Parathyroid adenoma (tissue), 2 donors: ENCODE results near the gene BTD.

ENCODE experiments used
- H2AFZ ChIP-seq: fragments of 300-600 bp; sonication (generic); one replicate; pipeline ENCODE4 v1.7.0; 2017; ENCODE audit warnings: antibody characterized with exemption, mild to moderate bottlenecking
- H3K27ac ChIP-seq: fragments of 300-600 bp; sonication (generic); one replicate; pipeline ENCODE4 v1.7.0; 2017
- H3K27me3 ChIP-seq: fragments of 300-600 bp; sonication (generic); one replicate; pipeline ENCODE4 v1.7.0; 2017; ENCODE audit warnings: low read length; ENCODE audit not compliant: control insufficient read depth, insufficient read depth
- H3K36me3 ChIP-seq: fragments of 300-600 bp; sonication (generic); one replicate; pipeline ENCODE4 v1.7.0; 2017; ENCODE audit warnings: low read length; ENCODE audit not compliant: control insufficient read depth, insufficient read depth
- H3K4me1 ChIP-seq: fragments of 300-600 bp; sonication (generic); one replicate; pipeline ENCODE4 v1.7.0; 2017; ENCODE audit warnings: control low read depth
- H3K4me2 ChIP-seq: fragments of 300-600 bp; sonication (generic); one replicate; pipeline ENCODE4 v1.7.0; 2017; ENCODE audit warnings: low read length
- H3K4me3 ChIP-seq: fragments of 300-600 bp; sonication (generic); one replicate; pipeline ENCODE4 v1.7.0; 2017; ENCODE audit warnings: low read depth, low read length
- H3K79me2 ChIP-seq: fragments of 300-600 bp; sonication (generic); one replicate; pipeline ENCODE4 v1.7.0; 2017; ENCODE audit warnings: control low read depth
- H3K9ac ChIP-seq: fragments of 300-600 bp; sonication (generic); one replicate; pipeline ENCODE4 v1.7.0; 2017; ENCODE audit warnings: mild to moderate bottlenecking
- H3K9me3 ChIP-seq: fragments of 300-600 bp; sonication (generic); one replicate; pipeline ENCODE4 v1.7.0; 2017; ENCODE audit warnings: low read length; ENCODE audit not compliant: control insufficient read depth
- CTCF ChIP-seq: fragments of 300-600 bp; sonication (generic); IDR thresholded peaks from one replicate; pipeline ENCODE4 v1.7.0; 2017; ENCODE audit warnings: antibody characterized with exemption, mild to moderate bottlenecking
- donor health status: primary hyperparathyroidism.

The BTD gene

GRCh38 chr3:15633159-15633558 lies 31.6 kb downstream of the BTD start:
- Histone ChIP-seq H3K27me3 (no peaks in the 10 kb centered on the region), H2AFZ (peak overlapping the region; percentile 47), H3K36me3 (no peaks in the 10 kb centered on the region), H3K4me1 (peaks cover 47% of the 10 kb centered on the region), H3K9ac (no peak overlapping the region), H3K27ac (peak overlapping the region; percentile 72), H3K4me2 (no peak overlapping the region), H3K4me3 (no peak overlapping the region), H3K9me3 (no peaks in the 10 kb centered on the region), H3K79me2 (peaks cover 2% of the 10 kb centered on the region)
- TF ChIP-seq CTCF, result no peak

DNA sequence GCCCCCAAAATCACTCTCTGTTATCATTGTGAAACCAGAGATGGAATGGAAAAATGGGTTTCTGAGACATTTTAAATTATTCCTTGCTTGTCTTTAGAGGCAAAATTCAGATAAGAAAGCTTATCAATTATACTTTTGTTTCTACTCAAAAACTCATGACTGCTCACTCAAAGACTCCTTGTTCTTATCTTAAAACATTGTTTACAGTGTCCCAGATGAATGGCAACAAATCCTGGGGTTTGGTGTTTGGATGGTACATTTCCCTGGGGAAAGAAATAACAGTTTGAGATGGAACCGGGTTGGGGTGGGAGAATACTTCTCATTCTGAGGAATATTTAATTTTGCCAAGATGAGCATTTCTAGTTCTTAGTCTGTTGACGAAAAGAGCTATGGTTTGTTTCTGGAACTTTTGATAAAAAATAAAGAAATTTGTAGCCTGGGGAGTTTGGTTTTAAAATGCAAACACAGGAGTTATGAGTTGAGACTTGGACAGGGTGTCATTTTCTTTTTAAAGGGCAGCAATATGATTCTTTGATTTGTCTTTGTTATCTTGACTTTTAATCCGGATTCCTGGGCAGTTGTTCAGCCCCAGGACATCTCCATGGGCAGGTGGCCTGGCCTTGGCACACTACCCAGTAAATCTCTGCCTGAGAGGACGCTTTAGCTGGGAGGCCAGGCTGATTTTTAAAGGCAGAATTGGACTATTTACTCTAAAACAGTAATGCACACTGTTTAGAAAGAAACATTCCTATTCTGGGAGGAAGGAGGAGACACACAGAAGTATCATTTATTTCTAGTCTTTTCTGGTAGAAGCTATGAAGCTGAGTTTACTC lies 32.4 kb downstream of the BTD start:
- peak overlapping the region; percentile 47 for H2AFZ ChIP-seq
- no peaks in the 10 kb centered on the region for H3K36me3 ChIP-seq
- H3K27ac ChIP-seq, result peak overlapping the region; percentile 72
- H3K9ac ChIP-seq, result no peak overlapping the region
- H3K79me2 ChIP-seq, result peaks cover 2% of the 10 kb centered on the region
- no peak for TF ChIP-seq CTCF
- H3K9me3 ChIP-seq, result no peaks in the 10 kb centered on the region
- peaks cover 47% of the 10 kb centered on the region for H3K4me1 ChIP-seq
- peak overlapping the region; percentile 45 for H3K4me2 ChIP-seq
- H3K27me3 ChIP-seq, result no peaks in the 10 kb centered on the region
- H3K4me3 ChIP-seq, result no peak overlapping the region

DNA sequence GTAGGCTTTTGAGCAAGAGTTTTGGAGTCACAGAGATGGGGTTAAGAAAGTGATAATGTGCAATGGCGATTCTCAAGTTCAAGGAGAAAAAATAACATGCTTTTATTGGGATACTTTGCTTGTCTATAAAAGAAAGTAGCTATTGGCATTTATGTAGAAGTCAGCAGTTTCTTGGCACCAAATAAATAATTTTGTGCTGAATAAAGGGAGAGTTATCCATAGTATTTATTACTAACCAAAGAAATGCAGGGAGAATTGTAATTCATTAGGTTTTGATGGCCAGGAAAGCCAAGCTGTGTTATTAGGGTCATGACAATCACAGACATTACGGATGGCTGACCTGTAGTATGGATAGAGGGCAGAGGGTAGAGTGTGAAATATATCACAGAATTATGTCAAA lies 33.1 kb downstream of the BTD start:
- H3K27me3 ChIP-seq, result no peaks in the 10 kb centered on the region
- H3K4me3 ChIP-seq, result no peak overlapping the region
- no peak overlapping the region for H3K4me2 ChIP-seq
- no peak for TF ChIP-seq CTCF
- no peaks in the 10 kb centered on the region for H3K9me3 ChIP-seq
- H3K27ac ChIP-seq, result peak overlapping the region; percentile 72
- H2AFZ ChIP-seq, result peak overlapping the region; percentile 47
- no peaks in the 10 kb centered on the region for H3K36me3 ChIP-seq
- H3K4me1 ChIP-seq, result peaks cover 47% of the 10 kb centered on the region
- no peak overlapping the region for H3K9ac ChIP-seq
- no peaks in the 10 kb centered on the region for H3K79me2 ChIP-seq

DNA sequence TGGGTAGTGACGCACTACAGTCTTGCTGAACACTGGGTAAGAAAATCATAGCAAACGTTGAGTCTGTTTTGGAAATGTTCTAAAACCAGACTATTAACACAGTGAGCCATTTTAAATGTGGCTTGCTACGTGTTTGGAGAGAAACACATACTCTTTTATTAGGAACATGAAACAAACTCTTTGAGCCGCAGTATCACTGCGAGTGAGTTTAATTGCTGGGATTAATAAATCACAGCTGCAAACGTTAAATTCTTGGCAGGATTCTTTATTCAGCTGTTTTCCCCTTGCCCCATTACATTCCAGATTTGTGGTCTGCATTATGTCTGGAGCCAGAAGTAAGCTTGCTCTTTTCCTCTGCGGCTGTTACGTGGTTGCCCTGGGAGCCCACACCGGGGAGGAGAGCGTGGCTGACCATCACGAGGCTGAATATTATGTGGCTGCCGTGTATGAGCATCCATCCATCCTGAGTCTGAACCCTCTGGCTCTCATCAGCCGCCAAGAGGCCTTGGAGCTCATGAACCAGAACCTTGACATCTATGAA lies 33.6 kb downstream of the BTD start:
- H3K36me3 ChIP-seq, result no peaks in the 10 kb centered on the region
- no peak overlapping the region for H2AFZ ChIP-seq
- no peak overlapping the region for H3K9ac ChIP-seq
- peaks cover 45% of the 10 kb centered on the region for H3K4me1 ChIP-seq
- no peak overlapping the region for H3K4me2 ChIP-seq
- no peak for TF ChIP-seq CTCF
- H3K79me2 ChIP-seq, result no peaks in the 10 kb centered on the region
- H3K27ac ChIP-seq, result peak overlapping the region; percentile 72
- no peaks in the 10 kb centered on the region for H3K27me3 ChIP-seq
- H3K9me3 ChIP-seq, result no peaks in the 10 kb centered on the region
- no peak overlapping the region for H3K4me3 ChIP-seq
